ENCODE measurements around the gene MYOZ2. TPM values are rescaled to one million over a fixed set of nuclear protein-coding genes. Genes with fewer than 3 reads are reported as not detected.

MYOZ2 gene
- total and polyA plus RNA-seq, 2 donors (not counting 3 experiments of a cell fraction or from before 2014, with no cell fraction given) = 0.11 to 0.13 TPM

GRCh38 chr4:119212964-119213606 lies 77.5 kb downstream of the MYOZ2 start:
- Histone ChIP-seq H3K9ac (replicated peaks; ENCODE audit: extremely low read depth, insufficient read depth, low read length) (peak overlapping the region; percentile 99), H3K4me2 (ENCODE audit: insufficient read depth, low read length) (peak overlapping the region; percentile 98), H3K79me2 (ENCODE audit: control insufficient read depth, insufficient read depth, low read length) (peaks cover 45% of the 10 kb centered on the region), H3K36me3 (ENCODE audit: control insufficient read depth in 2 of 2, extremely low read depth in 1 of 2, insufficient read depth in 2 of 2, low read length in 2 of 2) (peaks cover 5 to 8% of the 10 kb centered on the region in 2 experiments), H3K9me1 (replicated peaks; ENCODE audit: control insufficient read depth, extremely low read depth, insufficient read depth, low read length) (no peaks in the 10 kb centered on the region), H3K4me3 (replicated peaks in 1 of 3; ENCODE audit: insufficient read depth in 1 of 3, low read depth in 1 of 3, low read length in 3 of 3) (peak overlapping the region; percentile 58 to 99 (median 98)), H2AFZ (ENCODE audit: low read depth, low read length) (peak overlapping the region; percentile 85), H3K4me1 (ENCODE audit: control insufficient read depth, extremely low read depth, insufficient read depth, low read length) (peaks cover 36% of the 10 kb centered on the region), H3K27me3 (ENCODE audit: control insufficient read depth in 2 of 2, insufficient read depth in 2 of 2, low read length in 2 of 2) (no peaks in the 10 kb centered on the region), H3K27ac (ENCODE audit: insufficient read depth, low read depth, low read length) (peak overlapping the region; percentile 88), H4K20me1 (replicated peaks; ENCODE audit: control insufficient read depth, extremely low read depth, insufficient read depth, low read length) (no peaks in the 10 kb centered on the region), H3K9me3 (replicated peaks; ENCODE audit: control insufficient read depth, insufficient read depth, low read length) (no peaks in the 10 kb centered on the region)
- ChIA-PET POLR2A (interaction anchor here (1.0 to 2.3 kb wide), 9 partner anchors 16 to 169 kb away, joined by 3 to 9 read pairs (median 4); a partner anchor contains a TSS), CTCF (interaction anchor here (0.6 to 4.6 kb wide), 24 partner anchors 11 to 344 kb away, joined by 3 to 52 read pairs (median 4); a partner anchor contains a TSS)
- FAIRE-seq = peak; percentile 88
- BruUV-seq (replicated peaks) = TSS peak; percentile 58
- intact Hi-C loops (cut with micrococcal nuclease) = loop anchor here (1.0 to 10.0 kb wide), 14 partner anchors 68 to 838 kb away; partner anchors contain the start of genes PDE5A and SEC24D
- peak; percentile 50 for TF ChIP-seq POLR2A (IDR thresholded peaks at IDR 0.05; ENCODE audit: low read depth, low read length)
- TF ChIP-seq JUN (IDR thresholded peaks at IDR 0.05; ENCODE audit: borderline replicate concordance, insufficient read depth, insufficient read length, low read depth) = no peak
- TF ChIP-seq FOS (IDR thresholded peaks at IDR 0.05; ENCODE audit: borderline replicate concordance, insufficient read depth, low read length) = peak; percentile 16
- peak; percentile 23 for TF ChIP-seq POLR2AphosphoS5 (IDR thresholded peaks at IDR 0.05; ENCODE audit: insufficient read depth, low read depth, low read length)
- TF ChIP-seq MAX (IDR thresholded peaks at IDR 0.05; ENCODE audit: insufficient read depth, insufficient read length) = no peak
- TF ChIP-seq EZH2 (IDR thresholded peaks at IDR 0.05; ENCODE audit: borderline replicate concordance, low read depth, low read length, severe bottlenecking) = no peak
- peak; percentile 15 to 60 for TF ChIP-seq CTCF (IDR thresholded peaks at IDR 0.05; ENCODE audit: extremely low read depth in 1 of 2, insufficient read depth in 1 of 2, low read depth in 1 of 2, low read length in 2 of 2)
- DNase-seq (ENCODE audit: low read depth, low spot score) = peak; percentile 95
- dilution Hi-C loops (cut with MboI; ENCODE audit: extremely low pct_ligation_motif_present, low sequenced_read_pairs) = no loop called here

All from endothelial cell of umbilical vein (primary cell).